Measurements from ENCODE around the gene MLKL.

MLKL gene

GRCh38 chr16:74744566-74744965, 43.9 kb upstream of the MLKL start:
- H3K4me1 ChIP-seq (ENCODE audit: insufficient read depth, low read length) = 0 out of 2 replicates have a peak, but pooled peaks cover 2% of the 10 kb centered on the region
- no peaks in the 10 kb centered on the region for H3K27me3 ChIP-seq (ENCODE audit: insufficient read depth, low read length, poor library complexity)
- no peak overlapping the region for H3K9ac ChIP-seq (ENCODE audit: low read depth, low read length)
- no peak overlapping the region for H3K4me2 ChIP-seq (ENCODE audit: insufficient read depth, low read length)
- no peak for TF ChIP-seq CTCF (IDR thresholded peaks at IDR 0.05; ENCODE audit: borderline replicate concordance, extremely low read depth, low read length, poor library complexity, severe bottlenecking)
- no peak for TF ChIP-seq EZH2 (IDR thresholded peaks at IDR 0.05; ENCODE audit: borderline replicate concordance, low read depth, low read length, severe bottlenecking)
- no peaks in the 10 kb centered on the region for H3K36me3 ChIP-seq (ENCODE audit: insufficient read depth, low read length)
- no peaks in the 10 kb centered on the region for H3K79me2 ChIP-seq (ENCODE audit: insufficient read depth, low read length)
- no peak overlapping the region for H3K4me3 ChIP-seq (ENCODE audit: low read depth in 1 of 2, low read length in 2 of 2)
- no peak overlapping the region for H3K27ac ChIP-seq (ENCODE audit: low read length)
- no peaks in the 10 kb centered on the region for H3K9me3 ChIP-seq (ENCODE audit: insufficient read depth, low read length, severe bottlenecking)
- no peaks in the 10 kb centered on the region; the same call in 1 of the 2 replicates for H4K20me1 ChIP-seq (ENCODE audit: insufficient read depth, low read length)
- no peak for DNase-seq
- no peak overlapping the region for H2AFZ ChIP-seq (ENCODE audit: low read depth, low read length)
- ATAC-seq (ENCODE audit: insufficient read depth, low read depth) = no peak

- no peak overlapping the region for H3K9ac ChIP-seq (ENCODE audit: low read depth, low read length)
- DNase-seq (no peak), ATAC-seq (ENCODE audit: insufficient read depth, low read depth) (no peak)
- H3K36me3 ChIP-seq (ENCODE audit: insufficient read depth, low read length) = no peaks in the 10 kb centered on the region
- no peak overlapping the region for H3K27ac ChIP-seq (ENCODE audit: low read length)
- H3K4me2 ChIP-seq (ENCODE audit: insufficient read depth, low read length) = no peak overlapping the region
- no peak overlapping the region for H3K4me3 ChIP-seq (ENCODE audit: low read depth in 1 of 2, low read length in 2 of 2)
- TF ChIP-seq CTCF (IDR thresholded peaks at IDR 0.05; ENCODE audit: borderline replicate concordance, extremely low read depth, low read length, poor library complexity, severe bottlenecking) = no peak
- TF ChIP-seq EZH2 (IDR thresholded peaks at IDR 0.05; ENCODE audit: borderline replicate concordance, low read depth, low read length, severe bottlenecking) = no peak
- H2AFZ ChIP-seq (ENCODE audit: low read depth, low read length) = no peak overlapping the region
- H3K9me3 ChIP-seq (ENCODE audit: insufficient read depth, low read length, severe bottlenecking) = no peaks in the 10 kb centered on the region
- no peaks in the 10 kb centered on the region for H3K27me3 ChIP-seq (ENCODE audit: insufficient read depth, low read length, poor library complexity)
- H3K79me2 ChIP-seq (ENCODE audit: insufficient read depth, low read length) = no peaks in the 10 kb centered on the region
- H4K20me1 ChIP-seq (ENCODE audit: insufficient read depth, low read length) = no peaks in the 10 kb centered on the region; the same call in 1 of the 2 replicates
- H3K4me1 ChIP-seq (ENCODE audit: insufficient read depth, low read length) = 0 out of 2 replicates have a peak, but pooled peaks cover 2% of the 10 kb centered on the region
These were observed 43.1 kb upstream of the MLKL start for GRCh38 chr16:74743668-74744299.

- Histone ChIP-seq H3K79me2 (ENCODE audit: insufficient read depth, low read length) (no peaks in the 10 kb centered on the region), H3K27me3 (ENCODE audit: insufficient read depth, low read length, poor library complexity) (no peaks in the 10 kb centered on the region), H4K20me1 (ENCODE audit: insufficient read depth, low read length) (no peaks in the 10 kb centered on the region; the same call in 1 of the 2 replicates), H3K36me3 (ENCODE audit: insufficient read depth, low read length) (no peaks in the 10 kb centered on the region), H3K9ac (ENCODE audit: low read depth, low read length) (no peak overlapping the region), H3K9me3 (ENCODE audit: insufficient read depth, low read length, severe bottlenecking) (no peaks in the 10 kb centered on the region), H3K4me1 (ENCODE audit: insufficient read depth, low read length) (0 out of 2 replicates have a peak, but pooled peaks cover 2% of the 10 kb centered on the region), H3K4me3 (ENCODE audit: low read depth in 1 of 2, low read length in 2 of 2) (no peak overlapping the region), H2AFZ (ENCODE audit: low read depth, low read length) (no peak overlapping the region), H3K4me2 (ENCODE audit: insufficient read depth, low read length) (no peak overlapping the region), H3K27ac (ENCODE audit: low read length) (no peak overlapping the region)
- TF ChIP-seq CTCF (IDR thresholded peaks at IDR 0.05; ENCODE audit: borderline replicate concordance, extremely low read depth, low read length, poor library complexity, severe bottlenecking) = no peak
- no peak for TF ChIP-seq EZH2 (IDR thresholded peaks at IDR 0.05; ENCODE audit: borderline replicate concordance, low read depth, low read length, severe bottlenecking)
- no peak for DNase-seq
- ATAC-seq (ENCODE audit: insufficient read depth, low read depth) = no peak
These were observed 42.5 kb upstream of the MLKL start for GRCh38 chr16:74743045-74743667.
